SKM-1 (cell line): ENCODE results near the gene FNDC10.

Experiments
- DNase-seq: peaks from one replicate; lab custom pipeline; 2025; ENCODE audit not compliant: unreplicated experiment; lab: John Stamatoyannopoulos, UW

The FNDC10 gene

GRCh38 chr1:1550087-1550486 lies 49.8 kb downstream of the FNDC10 start:
- DNase-seq = no peak

- DNase-seq = no peak
Measured at GRCh38 chr1:1548591-1548990, 51.3 kb downstream of the FNDC10 start.
